NCI-H2029 treated with DMSO at 0.1 percent for 48 hours (cell line): Measurements from ENCODE around the gene FHDC1.
"Not testable (repeated sequence)": the region's sequence is repeated elsewhere in the genome, so short reads cannot be mapped to it uniquely, and the experiment has no call there.

Experiments
- DNase-seq: peaks from one replicate; lab custom pipeline; 2025; lab: John Stamatoyannopoulos, UW

FHDC1 gene, protein sequence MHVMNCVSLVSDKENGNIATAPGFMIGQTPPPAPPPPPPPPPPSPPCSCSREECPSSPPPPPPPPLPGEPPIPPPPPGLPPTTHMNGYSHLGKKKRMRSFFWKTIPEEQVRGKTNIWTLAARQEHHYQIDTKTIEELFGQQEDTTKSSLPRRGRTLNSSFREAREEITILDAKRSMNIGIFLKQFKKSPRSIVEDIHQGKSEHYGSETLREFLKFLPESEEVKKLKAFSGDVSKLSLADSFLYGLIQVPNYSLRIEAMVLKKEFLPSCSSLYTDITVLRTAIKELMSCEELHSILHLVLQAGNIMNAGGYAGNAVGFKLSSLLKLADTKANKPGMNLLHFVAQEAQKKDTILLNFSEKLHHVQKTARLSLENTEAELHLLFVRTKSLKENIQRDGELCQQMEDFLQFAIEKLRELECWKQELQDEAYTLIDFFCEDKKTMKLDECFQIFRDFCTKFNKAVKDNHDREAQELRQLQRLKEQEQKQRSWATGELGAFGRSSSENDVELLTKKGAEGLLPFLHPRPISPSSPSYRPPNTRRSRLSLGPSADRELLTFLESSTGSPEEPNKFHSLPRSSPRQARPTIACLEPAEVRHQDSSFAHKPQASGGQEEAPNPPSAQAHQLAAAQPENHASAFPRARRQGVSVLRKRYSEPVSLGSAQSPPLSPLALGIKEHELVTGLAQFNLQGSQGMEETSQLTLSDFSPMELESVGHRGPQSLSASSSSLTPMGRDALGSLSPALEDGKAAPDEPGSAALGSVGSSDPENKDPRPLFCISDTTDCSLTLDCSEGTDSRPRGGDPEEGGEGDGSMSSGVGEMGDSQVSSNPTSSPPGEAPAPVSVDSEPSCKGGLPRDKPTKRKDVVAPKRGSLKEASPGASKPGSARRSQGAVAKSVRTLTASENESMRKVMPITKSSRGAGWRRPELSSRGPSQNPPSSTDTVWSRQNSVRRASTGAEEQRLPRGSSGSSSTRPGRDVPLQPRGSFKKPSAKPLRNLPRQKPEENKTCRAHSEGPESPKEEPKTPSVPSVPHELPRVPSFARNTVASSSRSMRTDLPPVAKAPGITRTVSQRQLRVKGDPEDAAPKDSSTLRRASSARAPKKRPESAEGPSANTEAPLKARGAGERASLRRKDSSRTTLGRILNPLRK

GRCh38 chr4:152935631-152936445 is at the start of gene FHDC1:
Gene FHDC1, plus strand, starts transcription at chr4:152936323. Its CDS starts 6,735 bp downstream, at chr4:152943058.
- DNase-seq: peak; percentile 46

DNA sequence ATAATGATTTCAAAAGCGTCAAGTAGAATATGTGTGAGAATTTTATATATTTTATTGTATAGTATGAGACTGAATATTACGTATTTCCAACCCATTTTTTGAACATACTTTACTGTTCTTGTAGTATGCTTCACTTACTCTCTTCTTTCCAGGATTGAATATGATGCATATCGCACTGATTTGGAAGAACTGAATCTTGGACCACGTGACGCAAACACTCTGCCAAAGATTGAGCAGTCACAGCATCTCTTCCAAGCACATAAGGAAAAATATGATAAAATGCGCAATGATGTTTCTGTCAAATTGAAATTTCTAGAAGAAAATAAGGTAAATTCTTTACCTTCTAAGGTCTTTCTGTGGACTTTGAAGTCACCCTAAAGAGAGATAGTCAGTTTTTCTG is 48.1 kb upstream of the FHDC1 start:
- no peak for DNase-seq

DNA sequence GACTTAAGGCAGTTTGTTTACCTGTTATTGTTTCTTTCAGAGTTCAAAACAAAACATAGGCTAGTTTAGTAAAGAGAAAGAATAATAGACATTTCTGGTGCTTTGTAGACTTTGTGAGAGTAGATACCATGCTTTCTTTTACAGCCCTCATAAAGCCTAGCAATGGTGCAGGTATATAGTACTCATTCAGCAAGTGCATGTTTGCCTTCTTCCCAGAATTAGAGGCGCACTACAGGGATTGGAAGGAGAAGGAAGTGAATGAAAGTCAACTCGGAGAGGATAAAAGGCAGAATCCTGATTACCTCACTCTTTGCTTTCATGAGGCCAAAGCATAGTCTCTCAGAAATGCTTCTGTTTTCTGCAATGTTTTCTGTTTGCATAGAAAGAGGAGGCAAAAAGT is 43.1 kb upstream of the FHDC1 start:
- DNase-seq: no peak

- no peak for DNase-seq
These were observed 41.5 kb upstream of the FHDC1 start for GRCh38 chr4:152894673-152895072.

GRCh38 chr4:152896811-152897210 is 39.3 kb upstream of the FHDC1 start:
- DNase-seq: no peak

DNA sequence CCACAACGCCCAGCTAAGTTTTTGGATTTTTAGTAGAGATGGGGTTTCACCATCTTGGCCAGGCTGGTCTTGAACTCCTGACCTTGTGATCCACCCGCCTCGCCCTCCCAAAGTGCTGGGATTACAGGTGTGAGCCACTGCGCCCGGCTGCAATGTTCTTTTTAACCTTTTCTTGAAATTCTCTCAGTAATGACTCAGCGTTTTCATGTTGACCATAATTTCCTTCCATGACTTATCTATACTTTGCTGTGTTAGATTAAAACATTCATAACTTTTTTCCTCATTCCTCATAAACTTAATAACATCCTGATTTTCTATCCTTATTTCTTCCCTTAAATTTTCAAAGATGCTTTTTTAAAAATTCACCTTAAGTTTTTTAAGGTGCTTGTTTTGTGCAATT is 38.0 kb upstream of the FHDC1 start:
- DNase-seq: not testable (repeated sequence)

GRCh38 chr4:152898606-152899005 is 37.5 kb upstream of the FHDC1 start:
- DNase-seq: no peak

DNA sequence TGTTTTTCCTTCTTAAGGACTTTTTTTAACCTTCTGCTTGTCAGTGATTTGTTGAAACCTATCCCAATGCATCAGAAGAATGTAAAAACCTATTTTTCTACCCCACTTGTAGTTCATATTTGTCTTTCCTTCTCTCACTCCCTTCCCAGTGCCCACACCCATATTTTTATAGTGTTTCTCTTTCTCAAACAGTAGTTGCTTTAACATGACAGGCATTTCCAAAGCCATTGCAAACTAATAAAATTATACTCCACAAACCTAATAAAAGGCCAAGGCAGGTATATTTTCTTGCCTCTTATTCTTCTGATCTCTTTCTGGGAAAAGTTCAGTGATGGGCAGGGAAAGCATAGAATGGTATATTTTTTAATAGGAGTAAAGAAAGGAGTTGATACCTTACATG is 35.7 kb upstream of the FHDC1 start:
- no peak for DNase-seq

DNA sequence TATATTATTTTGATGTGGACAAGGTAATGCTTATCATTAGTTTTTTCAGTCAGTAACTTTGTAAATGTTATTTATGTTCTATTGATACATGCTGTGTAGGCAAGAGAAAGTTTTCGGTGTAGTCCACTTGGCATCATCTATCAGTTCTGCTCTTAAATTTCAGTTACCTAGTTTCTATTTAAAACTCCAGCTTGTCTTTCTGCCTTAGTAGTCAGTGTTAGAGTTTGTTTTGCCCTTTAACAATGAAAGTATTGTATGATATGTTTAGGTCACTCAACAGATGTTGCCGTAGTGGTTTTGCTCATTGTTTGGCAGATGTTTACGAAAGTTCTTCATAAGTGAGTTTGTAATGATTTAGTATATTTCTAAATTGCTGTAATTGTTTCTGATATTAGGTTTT is 34.9 kb upstream of the FHDC1 start:
- DNase-seq: no peak

- DNase-seq: no peak
These were observed 32.5 kb upstream of the FHDC1 start for GRCh38 chr4:152903658-152904057.

GRCh38 chr4:152909901-152910300 is 26.2 kb upstream of the FHDC1 start:
- no peak for DNase-seq

DNA sequence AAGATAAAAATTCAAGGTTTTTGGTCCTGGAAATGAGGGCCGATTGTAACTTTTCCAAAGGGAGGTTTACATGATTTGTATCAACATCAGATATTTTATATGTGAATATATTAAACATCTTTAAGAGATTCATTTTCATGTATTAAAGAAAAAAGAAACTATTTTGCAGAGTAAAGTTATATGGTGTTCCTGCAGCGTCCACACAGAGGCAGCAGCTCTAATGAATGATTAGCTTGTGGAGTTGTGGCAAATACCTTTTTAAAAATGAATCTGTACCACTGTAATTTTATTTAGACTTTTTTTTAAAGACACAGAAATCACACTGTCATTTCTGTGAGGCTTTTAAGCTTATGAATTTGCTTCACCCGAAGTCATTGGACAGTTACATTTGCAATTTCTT is 25.6 kb upstream of the FHDC1 start:
- no peak for DNase-seq

- no peak for DNase-seq
These were observed 18.4 kb upstream of the FHDC1 start for GRCh38 chr4:152917543-152918395.

- no peak for DNase-seq
These were observed 16.3 kb upstream of the FHDC1 start for GRCh38 chr4:152919826-152920225.

DNA sequence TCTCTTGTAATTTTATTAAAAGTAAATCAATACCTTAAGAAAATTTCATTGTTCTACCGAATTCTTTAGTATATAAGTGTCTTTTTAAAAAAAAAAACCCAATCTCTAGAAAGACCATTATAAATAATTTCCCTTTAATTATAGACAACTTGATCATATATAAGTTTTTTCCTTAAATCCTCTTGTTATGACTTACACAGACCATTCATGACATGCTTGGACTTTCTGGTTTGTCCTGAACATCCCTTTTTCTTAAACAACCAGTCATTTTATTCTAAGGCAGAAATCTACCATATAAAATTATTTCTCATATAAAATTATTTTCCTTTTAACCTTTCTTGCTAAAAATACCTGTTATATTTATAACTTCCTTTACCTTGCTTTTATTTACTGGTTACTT is 15.4 kb upstream of the FHDC1 start:
- no peak for DNase-seq

- no peak for DNase-seq
These were observed 14.8 kb upstream of the FHDC1 start for GRCh38 chr4:152921284-152921683.

DNA sequence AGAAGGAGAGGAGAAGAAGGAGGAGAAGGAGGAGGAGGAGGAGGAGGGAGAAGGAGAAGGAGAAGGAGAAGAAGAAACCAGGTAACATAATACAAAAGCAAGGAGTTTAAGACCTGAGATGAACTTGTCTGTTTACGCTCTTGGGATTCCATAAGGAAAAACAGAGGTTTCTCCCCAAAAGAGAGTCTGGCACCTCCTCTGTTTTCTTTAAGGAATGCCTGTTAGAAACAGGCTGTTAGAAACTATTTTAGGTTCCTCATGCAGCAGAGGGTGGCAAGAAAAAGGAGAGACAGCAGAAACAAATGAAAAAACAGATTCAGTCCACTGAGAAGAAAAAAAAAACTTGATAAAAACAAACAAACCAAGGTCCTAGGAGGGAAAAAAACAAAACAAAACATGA is 10.3 kb upstream of the FHDC1 start:
- no peak for DNase-seq

GRCh38 chr4:152926959-152927358 is 9.2 kb upstream of the FHDC1 start:
- DNase-seq: no peak

DNA sequence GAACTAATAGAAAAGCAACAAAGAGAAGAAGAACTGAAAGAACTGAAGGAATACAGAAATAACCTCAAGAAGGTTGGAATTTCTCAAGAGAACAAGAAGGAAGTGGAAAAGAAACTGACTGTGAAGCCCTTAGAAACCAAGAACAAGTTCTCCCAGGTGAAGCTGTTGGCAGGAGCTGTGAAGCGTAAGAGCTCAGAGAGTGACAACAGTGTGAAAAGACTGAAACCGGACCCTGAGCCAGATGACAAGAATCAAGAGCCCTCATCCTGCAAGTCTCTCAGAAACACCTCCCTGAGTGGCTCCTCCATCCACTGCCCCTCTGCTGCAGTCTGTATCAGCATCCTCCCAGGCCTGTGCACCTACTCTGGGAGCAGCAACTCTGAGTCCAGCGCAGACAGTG is 8.4 kb upstream of the FHDC1 start:
- no peak for DNase-seq

GRCh38 chr4:152928286-152928685 is 7.8 kb upstream of the FHDC1 start:
- no peak for DNase-seq

- no peak for DNase-seq
These were observed 6.2 kb upstream of the FHDC1 start for GRCh38 chr4:152929888-152930287.
